Liver (tissue), 9 donors: ENCODE results near the gene HOXA3. TPM values are rescaled to one million over a fixed set of nuclear protein-coding genes. Genes with fewer than 3 reads are reported as not detected.

Experiments
- DNase-seq: peaks from one replicate; pipeline ENCODE4 v3.0.0-alpha.2; 2017; ENCODE audit warnings: low spot score
- H3K27ac ChIP-seq, 2 donors: one replicate each; pipeline ENCODE4 v1.7.0; 2013; ENCODE audit warnings: inconsistent platforms in 2 of 2, low read length in 2 of 2, control low read depth in 1 of 2, low read depth in 1 of 2, mild to moderate bottlenecking in 1 of 2
- H3K27me3 ChIP-seq, 4 donors: one replicate each; pipeline versions ENCODE4 v1.6.1 to v1.7.0; 2013; ENCODE audit warnings: low read length in 3 of 4, inconsistent platforms in 1 of 4, mild to moderate bottlenecking in 1 of 4, moderate library complexity in 1 of 4; ENCODE audit not compliant: control insufficient read depth in 4 of 4, insufficient read depth in 4 of 4
- H3K36me3 ChIP-seq, 4 donors: one replicate each; pipeline versions ENCODE4 v1.6.1 to v1.7.0; 2013; ENCODE audit warnings: low read length in 3 of 4, mild to moderate bottlenecking in 3 of 4, low read depth in 1 of 4, moderate library complexity in 1 of 4; ENCODE audit not compliant: control insufficient read depth in 4 of 4, insufficient read depth in 3 of 4
- H3K4me1 ChIP-seq, 4 donors: one replicate each; pipeline versions ENCODE4 v1.6.1 to v1.7.0; 2013; ENCODE audit warnings: low read length in 3 of 4, mild to moderate bottlenecking in 3 of 4, moderate library complexity in 1 of 4; ENCODE audit not compliant: control insufficient read depth in 4 of 4, insufficient read depth in 4 of 4
- H3K4me3 ChIP-seq, 3 donors: one replicate each; pipeline versions ENCODE4 v1.6.1 to v1.7.0; 2013; ENCODE audit warnings: low read length in 3 of 3, control low read depth in 1 of 3, low read depth in 1 of 3, mild to moderate bottlenecking in 1 of 3
- H3K9ac ChIP-seq, 2 donors: one replicate each; pipeline ENCODE4 v1.7.0; 2013; ENCODE audit warnings: low read length in 2 of 2, mild to moderate bottlenecking in 2 of 2, moderate library complexity in 2 of 2, control low read depth in 1 of 2, low read depth in 1 of 2
- H3K9me3 ChIP-seq, 4 donors: one replicate each; pipeline versions ENCODE4 v1.6.1 to v1.7.0; 2013; ENCODE audit warnings: low read length in 3 of 4; ENCODE audit not compliant: control insufficient read depth in 4 of 4
- CTCF ChIP-seq: fragments of 150-350 bp; IDR thresholded peaks from 2 replicates; pipeline ENCODE4 v1.5.1; 2017; ENCODE audit warnings: improper control_type of control experiment, low read depth, low read length; ENCODE audit not compliant: missing input control
- EGR1 ChIP-seq, 2 donors: IDR thresholded peaks; 2 replicates each; pipeline ENCODE4 v1.6.1; 2016 to 2018; ENCODE audit warnings: antibody characterized with exemption in 2 of 2, low read depth in 2 of 2
- FOXA2 ChIP-seq: IDR thresholded peaks from 2 replicates; pipeline ENCODE4 v1.6.1; 2016; ENCODE audit warnings: antibody characterized with exemption
- GABPA ChIP-seq, 2 donors: IDR thresholded peaks in 1 of 2; conservative IDR thresholded peaks in 1 of 2; 2 replicates each; pipeline ENCODE4 v1.6.1; 2016; ENCODE audit warnings: antibody characterized with exemption in 2 of 2, mild to moderate bottlenecking in 1 of 2, moderate library complexity in 1 of 2
- HNF4G ChIP-seq: IDR thresholded peaks from 2 replicates; pipeline ENCODE4 v1.6.1; 2016; ENCODE audit warnings: antibody characterized with exemption
- JUND ChIP-seq, 2 donors: IDR thresholded peaks; 2 replicates each; pipeline ENCODE4 v1.6.1; 2016; ENCODE audit warnings: antibody characterized with exemption in 2 of 2
- RAD21 ChIP-seq, 2 donors: IDR thresholded peaks; 2 replicates each; pipeline ENCODE4 v1.6.1; 2016; ENCODE audit warnings: antibody characterized with exemption in 2 of 2, mild to moderate bottlenecking in 2 of 2
- REST ChIP-seq: IDR thresholded peaks from 2 replicates; pipeline ENCODE4 v1.6.1; 2016; ENCODE audit warnings: antibody characterized with exemption, mild to moderate bottlenecking
- RXRA ChIP-seq, 2 donors: IDR thresholded peaks; 2 replicates each; pipeline ENCODE4 v1.6.1; 2017 to 2018; ENCODE audit warnings: antibody characterized with exemption in 2 of 2, mild to moderate bottlenecking in 1 of 2
- SP1 ChIP-seq: IDR thresholded peaks from 2 replicates; pipeline ENCODE4 v1.6.1; 2018; ENCODE audit warnings: antibody characterized with exemption, mild to moderate bottlenecking
- TAF1 ChIP-seq: conservative IDR thresholded peaks from 2 replicates; pipeline ENCODE4 v1.6.1; 2016; ENCODE audit warnings: antibody characterized with exemption, mild to moderate bottlenecking
- ZBTB33 ChIP-seq: IDR thresholded peaks from 2 replicates; pipeline ENCODE4 v1.6.1; 2016; ENCODE audit warnings: antibody characterized with exemption
- WGBS: extraction: QIAGEN DNeasy Blood & Tissue Kit; methylation state at CpG from one replicate; pipeline ENCODE4 v1.1.7; 2013; 5-methylcytosine and 5-hydroxymethylcytosine counted together
- polyA plus RNA-seq, 2 donors: library from polyadenylated mRNA; stranded (reverse) in 1 of 2; unstranded in 1 of 2; fragments of 200-250 nt in 1 of 2; fragments of >200 nt in 1 of 2; fragmentation: Nextera tagmentation in 1 of 2; extraction: Ambion mirVana in 1 of 2; gene quantifications; one replicate each; pipeline versions ENCODE4 v1.2.1 to v1.2.3, GENCODE V29; 2013 to 2015
- total RNA-seq, 2 donors: library from RNA; depleted of rRNA; stranded (reverse); fragments of >200 nt; gene quantifications; one replicate each; pipeline ENCODE4 v1.2.3, GENCODE V29; 2014
- TF ChIP-seq, protein P1 (sequence below): IDR thresholded peaks from 2 replicates; pipeline ENCODE4 v1.6.1; 2016; ENCODE audit warnings: antibody characterized with exemption
- donor health status: healthy.
- donor health status: healthy.
- donor health status: healthy.
- donor health status: healthy.
- donor health status: healthy.

HOXA3 gene
- total and polyA plus RNA-seq, 4 donors = 0.11 to 0.28 (median 0.20) TPM

- Histone ChIP-seq H3K9me3 (no peaks in the 10 kb centered on the region), H3K27ac (peak within 1 kb of the TSS; percentile 84 to 87), H3K4me1 (peaks cover 0 to 1% (median 0%) of the 10 kb centered on the region in 4 donors), H3K4me3 (peak within 1 kb of the TSS in 2 of 3 donors; percentile 0 to 61), H3K9ac (peak within 1 kb of the TSS in 1 of 2 donors; percentile 22), H3K27me3 (peaks cover 4 to 35% (median 17%) of the 10 kb centered on the region in 4 donors), H3K36me3 (no peaks in the 10 kb centered on the region)
- peak; percentile 71 for DNase-seq
- no peak for TF ChIP-seq EGR1 (IDR thresholded peaks at IDR 0.05; ENCODE audit: low read depth in 2 of 2)
- TF ChIP-seq SP1 = no peak
- no peak for TF ChIP-seq HNF4G
- TF ChIP-seq JUND (IDR thresholded peaks at IDR 0.05) = no peak
- TF ChIP-seq GABPA (IDR thresholded peaks at IDR 0.05 in 1 of 2, conservative IDR thresholded peaks at IDR 0.05 in 1 of 2) = no peak
- no peak for TF ChIP-seq FOXA2
- no peak for TF ChIP-seq REST
- TF ChIP-seq, protein P1, sequence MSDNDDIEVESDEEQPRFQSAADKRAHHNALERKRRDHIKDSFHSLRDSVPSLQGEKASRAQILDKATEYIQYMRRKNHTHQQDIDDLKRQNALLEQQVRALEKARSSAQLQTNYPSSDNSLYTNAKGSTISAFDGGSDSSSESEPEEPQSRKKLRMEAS = no peak
- no peak for TF ChIP-seq CTCF
- no peak for TF ChIP-seq TAF1
- no peak for TF ChIP-seq RAD21 (IDR thresholded peaks at IDR 0.05)
- TF ChIP-seq ZBTB33 = no peak
- TF ChIP-seq RXRA (IDR thresholded peaks at IDR 0.05) = no peak
- 3% methylated on average over 68 of the region's 68 CpGs for WGBS
Measured at GRCh38 chr7:27095897-27096767, 56.3 kb downstream of the HOXA3 start, which contains the start of gene HOXA1. HOXA1 (minus strand) TSS chr7:27096000; CDS start chr7:27095912, 88 bp downstream.
